Activated T-helper 1 cell treated with Interleukin-2 at 50 U/mL for 16 hours (primary cell): ENCODE results near the gene DNAH11.

ENCODE experiments used
- DNase-seq: peaks from one replicate; pipeline ENCODE4 v3.0.0-alpha.2; 2020; ENCODE audit warnings: low read depth

The DNAH11 gene

DNA sequence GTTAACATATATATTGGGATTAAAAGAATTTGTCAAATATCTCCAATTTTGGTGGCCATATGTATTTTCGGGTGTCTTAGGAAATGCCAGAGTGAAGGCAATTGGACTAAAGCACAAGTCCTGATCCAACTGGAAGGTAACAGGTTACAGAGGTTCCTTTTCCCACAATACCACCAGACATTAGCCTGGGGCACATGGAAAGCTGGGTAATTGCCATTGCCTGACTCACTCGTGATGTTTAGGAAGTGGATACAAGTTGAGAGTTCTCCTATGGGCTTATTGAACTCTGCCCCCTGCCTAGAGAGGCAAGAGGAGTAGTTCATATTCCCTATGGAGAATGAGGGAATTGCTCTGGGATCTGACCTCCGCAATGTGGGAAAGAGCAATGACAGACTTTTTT is 5.7 kb downstream of the DNAH11 start:
- DNase-seq: no peak

- DNase-seq: no peak
These were observed 7.2 kb downstream of the DNAH11 start for GRCh38 chr7:21550076-21550475.

- no peak for DNase-seq
These were observed 8.1 kb downstream of the DNAH11 start for GRCh38 chr7:21550821-21551531.

DNA sequence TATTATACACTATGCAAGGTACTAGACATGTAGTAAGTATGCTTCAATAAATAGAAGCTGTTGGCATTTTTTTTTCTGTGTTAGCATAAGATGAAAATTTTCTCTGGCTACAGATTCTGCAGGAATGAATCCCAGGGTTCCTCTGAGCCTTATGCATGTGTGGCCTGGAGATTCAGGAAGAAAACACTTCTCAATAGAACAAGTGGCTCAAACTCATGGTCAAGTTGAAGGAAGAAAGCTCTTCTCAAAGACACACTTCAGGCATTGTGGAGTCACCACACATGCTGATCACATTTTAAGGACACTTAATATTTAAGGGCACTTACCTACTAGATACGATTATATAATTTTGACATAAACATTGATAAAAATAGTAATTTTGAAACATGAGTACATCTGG is 19.5 kb downstream of the DNAH11 start:
- DNase-seq: no peak

DNA sequence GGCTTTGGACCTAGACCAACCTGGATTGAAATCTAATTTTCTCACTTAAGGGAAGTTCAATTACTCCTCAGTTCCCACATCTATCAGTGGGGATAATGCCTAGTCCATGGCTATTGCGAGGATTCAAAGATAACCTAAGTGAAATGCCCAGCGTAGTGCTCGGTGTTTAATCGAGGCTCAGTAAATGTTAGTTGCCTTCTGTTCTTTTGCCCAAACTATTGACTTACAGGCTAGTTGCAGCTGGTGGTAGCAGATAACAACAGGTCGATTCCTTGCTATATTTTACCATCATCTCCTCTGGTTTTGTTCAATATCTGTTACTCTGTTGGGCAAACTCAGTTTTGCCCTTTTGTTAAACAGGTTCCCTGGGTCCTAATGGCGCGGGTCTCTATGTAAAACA is 22.8 kb downstream of the DNAH11 start:
- DNase-seq: no peak

GRCh38 chr7:21566094-21566493 is 23.3 kb downstream of the DNAH11 start:
- DNase-seq: no peak

DNA sequence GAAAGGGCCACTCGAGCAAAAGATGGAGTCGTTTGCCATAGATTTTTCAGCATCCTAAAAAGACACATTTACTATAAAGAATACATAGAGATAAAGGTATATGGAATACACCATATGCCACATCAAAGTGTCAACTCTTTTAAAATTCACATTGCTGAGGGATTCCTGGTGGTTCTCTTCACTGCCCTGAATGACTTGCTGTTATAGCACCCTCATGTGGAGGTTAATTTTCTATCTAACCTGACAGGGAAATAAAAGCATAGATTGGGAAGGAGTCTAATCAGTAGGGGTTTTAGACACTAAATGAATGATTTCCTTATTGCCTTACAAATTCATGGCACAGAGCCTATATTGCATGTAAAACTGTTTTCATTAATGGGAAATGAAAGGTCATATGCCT is 25.9 kb downstream of the DNAH11 start:
- DNase-seq: no peak

DNA sequence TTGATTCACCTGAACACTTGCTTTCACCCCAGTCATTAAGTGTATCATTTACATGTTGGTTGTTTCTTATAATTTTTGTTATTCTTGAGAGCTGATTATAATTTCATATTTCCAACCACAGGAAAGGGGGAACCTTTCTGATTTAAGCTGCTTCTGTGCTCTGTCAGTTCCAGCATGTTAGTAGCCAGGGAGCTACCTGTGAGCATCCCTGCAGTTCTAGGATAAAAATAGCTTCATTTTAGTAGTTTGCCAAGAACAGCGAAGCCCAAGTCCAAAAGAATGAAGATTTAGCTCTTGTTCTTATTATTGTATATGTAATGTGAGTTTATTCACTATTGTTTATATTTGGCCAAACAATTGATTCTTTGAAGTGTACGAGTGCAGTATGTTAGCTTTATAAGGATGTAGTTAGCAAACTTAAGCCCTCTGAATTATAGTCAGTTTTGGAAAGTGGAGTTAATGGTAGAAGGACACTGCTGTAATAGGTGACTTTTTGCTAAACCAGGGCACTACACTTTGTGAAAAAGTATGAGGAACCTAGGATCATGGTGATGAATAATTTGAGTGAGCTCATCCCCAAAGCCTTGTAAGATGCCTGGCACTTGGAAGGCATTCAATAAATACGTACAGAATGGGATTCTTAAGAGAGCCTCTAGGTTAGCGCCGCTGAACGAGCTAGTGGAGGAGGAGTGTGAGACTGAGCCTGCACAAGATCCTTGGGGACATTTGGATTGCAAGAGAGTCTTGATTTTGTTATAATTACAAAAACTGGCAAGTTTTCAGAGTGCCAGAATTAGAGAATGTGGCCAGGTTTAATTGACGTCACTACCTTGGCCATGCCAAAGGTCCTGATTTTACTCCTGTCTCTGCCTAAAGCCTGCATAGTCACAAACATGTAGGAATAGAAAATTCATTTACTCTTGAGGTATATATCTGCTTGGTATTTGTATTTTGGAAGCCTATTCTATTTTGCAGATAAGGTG is 29.8 kb downstream of the DNAH11 start:
- DNase-seq: no peak

GRCh38 chr7:21579341-21580072 is 36.7 kb downstream of the DNAH11 start:
- DNase-seq: no peak

GRCh38 chr7:21580073-21580521 is 37.3 kb downstream of the DNAH11 start:
- DNase-seq: no peak

DNA sequence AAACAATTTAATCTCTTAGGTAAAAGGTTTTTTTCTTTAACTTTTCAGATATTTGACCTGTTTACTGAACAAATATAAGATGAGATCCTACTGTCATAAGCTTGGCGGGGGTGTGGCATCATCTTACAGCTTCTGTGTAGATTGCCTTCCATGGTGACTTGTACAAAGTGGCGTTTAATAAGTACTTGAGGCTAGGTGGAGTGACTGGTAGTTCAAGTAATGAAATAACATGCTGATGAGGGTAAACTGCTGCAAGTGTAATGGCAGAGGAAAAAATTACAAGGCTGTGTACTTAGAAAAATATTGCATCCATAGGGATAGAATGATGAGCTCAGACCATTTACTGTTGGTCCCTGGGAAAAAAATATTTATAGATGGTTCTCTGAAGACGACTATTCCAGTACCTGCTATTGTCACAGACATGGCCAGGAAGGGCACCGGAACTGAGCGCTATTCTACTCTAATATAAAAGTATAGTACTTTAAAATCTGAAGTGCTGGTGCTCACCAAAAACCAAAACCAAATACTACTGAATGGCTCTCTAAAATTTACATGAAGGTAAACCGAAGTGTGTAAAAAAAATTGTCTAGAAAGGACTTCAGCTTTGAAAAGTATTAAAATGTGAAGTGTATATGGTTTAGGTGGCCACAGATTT is 42.4 kb downstream of the DNAH11 start:
- DNase-seq: no peak

DNA sequence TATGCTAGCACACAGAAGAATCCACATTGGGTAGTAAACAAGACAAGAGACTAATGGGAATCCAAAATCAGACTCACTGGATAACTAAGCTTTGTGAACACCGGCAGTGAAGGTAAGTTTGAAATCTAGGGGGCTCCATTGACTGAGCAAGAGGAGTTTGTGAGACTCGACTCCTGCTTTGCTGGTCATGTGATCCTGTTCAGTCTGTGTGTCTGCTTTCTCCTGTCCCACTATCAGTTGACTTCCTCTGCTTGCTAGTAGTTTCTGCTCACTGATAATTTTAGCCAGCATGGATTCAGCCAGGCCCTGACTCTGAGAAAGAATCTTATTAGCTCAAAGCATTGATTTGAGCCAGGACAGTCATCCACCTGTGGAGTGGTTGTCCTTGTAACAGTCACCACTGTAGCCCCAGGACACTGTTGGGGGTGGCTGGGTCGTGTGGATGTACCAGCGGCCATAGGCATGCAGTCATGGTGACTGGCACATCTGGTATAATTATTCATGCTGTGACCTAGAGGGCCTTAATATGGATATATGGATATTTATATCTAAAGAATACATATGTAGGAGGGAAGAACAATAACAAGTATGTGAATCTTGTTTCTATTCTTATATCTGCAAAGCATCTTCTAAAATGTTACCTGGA is 44.4 kb downstream of the DNAH11 start:
- no peak for DNase-seq

DNA sequence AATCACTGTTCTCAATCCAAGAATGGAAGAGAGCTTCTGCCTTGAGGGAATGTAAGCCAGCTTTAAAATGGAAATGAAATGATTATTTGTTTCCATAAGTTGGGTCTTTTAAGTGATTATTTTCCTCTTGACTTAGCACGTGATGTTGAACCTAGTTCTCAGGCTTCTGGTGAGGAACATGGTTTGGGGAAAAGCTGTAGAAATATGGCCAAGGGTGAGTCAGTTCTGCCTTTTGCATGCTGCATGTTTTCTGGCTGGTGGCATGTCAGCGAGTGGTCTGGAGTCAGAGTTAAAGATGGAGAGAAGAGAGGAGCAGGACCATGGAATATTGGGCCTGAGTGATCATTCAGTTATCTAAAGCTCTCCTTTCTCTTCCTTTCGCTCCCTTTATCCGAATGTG is 54.0 kb downstream of the DNAH11 start:
- no peak for DNase-seq

GRCh38 chr7:21603462-21603861 is 60.6 kb downstream of the DNAH11 start:
- DNase-seq: no peak

GRCh38 chr7:21603972-21604749 is 61.3 kb downstream of the DNAH11 start:
- DNase-seq: no peak

GRCh38 chr7:21605008-21605585 is 62.3 kb downstream of the DNAH11 start:
- DNase-seq: no peak

DNA sequence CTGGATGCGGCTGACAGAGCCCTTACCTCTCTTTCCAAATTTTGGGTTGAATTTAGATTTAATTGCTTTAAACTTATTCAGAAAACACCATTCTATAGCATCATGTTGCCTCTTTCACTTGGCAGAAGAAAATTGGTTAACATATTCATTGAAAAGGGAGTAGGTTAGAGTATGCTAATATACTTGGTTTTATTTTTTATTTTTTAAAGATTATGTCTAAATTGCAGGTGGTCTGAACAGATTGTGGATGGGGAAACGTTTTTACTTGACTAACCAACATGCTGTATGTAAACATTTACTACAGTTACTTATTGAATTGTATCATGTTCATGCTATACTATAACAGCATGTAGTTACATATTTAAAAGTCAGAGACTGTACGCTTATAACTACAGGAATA is 65.6 kb downstream of the DNAH11 start:
- DNase-seq: no peak

DNA sequence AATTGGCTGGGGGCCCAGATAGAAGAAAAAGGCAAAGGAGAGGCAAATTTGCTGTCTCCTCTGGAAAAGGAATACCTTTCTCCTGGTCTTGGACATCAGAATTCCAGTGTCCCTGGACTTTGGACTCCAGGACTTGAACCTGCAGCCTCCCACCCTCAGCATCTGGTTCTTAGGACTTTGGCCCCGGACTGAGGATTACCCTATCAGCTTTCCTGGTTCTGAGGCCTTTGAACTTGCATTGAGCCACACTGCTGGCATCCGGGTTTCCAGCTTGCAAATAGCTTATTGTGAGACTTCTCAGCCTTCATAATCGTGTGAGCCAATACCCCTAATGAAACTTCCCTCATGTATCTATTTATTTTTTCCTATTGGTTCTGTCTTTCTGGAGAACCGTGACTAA is 68.3 kb downstream of the DNAH11 start:
- no peak for DNase-seq

DNA sequence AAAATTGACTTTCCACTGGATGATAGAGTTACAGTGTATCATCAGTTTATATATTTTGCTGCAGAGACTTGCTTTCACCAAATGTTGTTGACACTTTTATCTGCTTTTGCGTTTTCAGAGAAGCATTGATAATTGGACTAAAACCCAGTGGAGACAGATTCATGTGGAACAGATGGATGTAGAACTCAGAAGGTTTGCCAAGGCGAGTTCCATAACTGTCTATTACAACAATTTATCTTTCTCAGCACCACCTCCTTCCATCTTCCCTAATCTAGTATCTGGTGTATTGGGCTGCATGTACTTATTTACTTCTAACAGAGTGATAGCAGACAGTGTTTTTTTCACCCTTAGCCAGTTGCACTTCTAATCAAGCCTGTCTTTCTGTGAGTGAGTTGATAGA is 73.3 kb downstream of the DNAH11 start:
- DNase-seq: no peak

DNA sequence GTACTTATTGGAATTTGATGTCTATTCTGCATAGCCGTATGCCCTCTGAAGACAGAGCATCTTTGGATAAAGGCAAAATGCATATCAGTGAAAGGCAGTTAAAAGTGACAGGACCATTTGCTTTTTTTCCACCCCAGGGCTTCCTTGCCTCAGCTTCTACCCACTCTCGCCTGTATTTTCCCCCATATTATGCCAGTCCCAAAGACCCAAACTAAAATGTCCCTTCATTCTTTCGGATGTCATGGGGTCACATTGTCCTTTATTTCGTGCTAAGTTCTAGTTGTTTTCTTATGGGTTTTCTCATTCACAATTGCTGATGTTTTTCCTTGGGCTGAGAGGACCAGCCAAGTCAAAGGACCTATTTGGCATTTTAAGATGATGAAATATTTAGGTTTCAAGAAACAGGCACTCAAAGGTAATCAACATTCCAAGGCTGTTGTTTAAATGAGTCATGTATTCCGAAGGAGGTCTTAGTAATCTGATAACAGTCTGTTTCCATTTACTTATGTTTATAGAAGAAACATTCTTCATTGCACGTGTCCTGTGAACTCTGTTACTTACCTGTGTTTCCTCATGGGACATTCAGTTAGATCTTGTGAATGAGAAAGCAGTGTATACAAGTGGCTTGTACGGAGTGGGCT is 74.1 kb downstream of the DNAH11 start:
- no peak for DNase-seq
